Measurements from ENCODE around the gene MBOAT1. TPM values are rescaled to one million over a fixed set of nuclear protein-coding genes. Genes with fewer than 3 reads are reported as not detected.

Gene MBOAT1
- total RNA-seq, 1 donor from 2014 or later, result 6.4 TPM

- Histone ChIP-seq H3K27me3 (ENCODE audit: insufficient read depth, low read length) (no peaks in the 10 kb centered on the region), H3K9ac (ENCODE audit: low read length) (no peak overlapping the region), H3K4me2 (ENCODE audit: low read length) (no peak overlapping the region), H3K36me3 (ENCODE audit: insufficient read depth, low read length) (no peaks in the 10 kb centered on the region), H3K4me1 (ENCODE audit: insufficient read depth, low read length) (no peaks in the 10 kb centered on the region), H3K27ac (ENCODE audit: low read depth, low read length) (no peak overlapping the region), H3K79me2 (ENCODE audit: insufficient read depth, low read length) (no peaks in the 10 kb centered on the region), H3K4me3 (ENCODE audit: insufficient read depth, low read depth, low read length) (no peak overlapping the region), H4K20me1 (ENCODE audit: insufficient read depth, low read length) (no peaks in the 10 kb centered on the region), H2AFZ (ENCODE audit: low read depth, low read length) (no peak overlapping the region), H3K9me3 (ENCODE audit: insufficient read depth, low read depth, low read length) (no peaks in the 10 kb centered on the region)
- DNase-seq (ENCODE audit: low read depth), result no peak
- Mint-ChIP-seq H3K27ac (ENCODE audit: unreplicated experiment) (no peak overlapping the region), H3K36me3 (ENCODE audit: low read depth, unreplicated experiment) (peaks cover 4% of the 10 kb centered on the region), H3K4me1 (ENCODE audit: low read depth, unreplicated experiment) (peaks cover 5% of the 10 kb centered on the region), H3K4me3 (ENCODE audit: unreplicated experiment) (no peak overlapping the region), H3K9me3 (ENCODE audit: unreplicated experiment) (no peaks in the 10 kb centered on the region), H3K27me3 (ENCODE audit: low read depth, unreplicated experiment) (no peaks in the 10 kb centered on the region)
- FAIRE-seq, result no peak
- TF ChIP-seq CTCF (IDR thresholded peaks at IDR 0.05; ENCODE audit: insufficient read depth, low read depth, low read length), result no peak
- TF ChIP-seq EZH2 (IDR thresholded peaks at IDR 0.05; ENCODE audit: insufficient read depth, low read length), result no peak
Observed at GRCh38 chr6:20124545-20124944, 87.7 kb downstream of the MBOAT1 start.

GRCh38 chr6:20119485-20119884 is 92.8 kb downstream of the MBOAT1 start:
- Mint-ChIP-seq H3K27ac (ENCODE audit: unreplicated experiment) (no peak overlapping the region), H3K27me3 (ENCODE audit: low read depth, unreplicated experiment) (no peaks in the 10 kb centered on the region), H3K9me3 (ENCODE audit: unreplicated experiment) (no peaks in the 10 kb centered on the region), H3K4me1 (ENCODE audit: low read depth, unreplicated experiment) (peaks cover 16% of the 10 kb centered on the region), H3K36me3 (ENCODE audit: low read depth, unreplicated experiment) (peaks cover 3% of the 10 kb centered on the region), H3K4me3 (ENCODE audit: unreplicated experiment) (no peak overlapping the region)
- FAIRE-seq (no peak), DNase-seq (ENCODE audit: low read depth) (no peak)
- no peak overlapping the region for H3K27ac ChIP-seq (ENCODE audit: low read depth, low read length)
- no peak overlapping the region for H3K4me3 ChIP-seq (ENCODE audit: insufficient read depth, low read depth, low read length)
- no peaks in the 10 kb centered on the region for H3K27me3 ChIP-seq (ENCODE audit: insufficient read depth, low read length)
- H4K20me1 ChIP-seq (ENCODE audit: insufficient read depth, low read length), result no peaks in the 10 kb centered on the region
- no peak overlapping the region for H3K4me2 ChIP-seq (ENCODE audit: low read length)
- H3K36me3 ChIP-seq (ENCODE audit: insufficient read depth, low read length), result no peaks in the 10 kb centered on the region
- H3K9me3 ChIP-seq (ENCODE audit: insufficient read depth, low read depth, low read length), result no peaks in the 10 kb centered on the region
- no peaks in the 10 kb centered on the region for H3K4me1 ChIP-seq (ENCODE audit: insufficient read depth, low read length)
- H3K9ac ChIP-seq (ENCODE audit: low read length), result no peak overlapping the region
- no peaks in the 10 kb centered on the region for H3K79me2 ChIP-seq (ENCODE audit: insufficient read depth, low read length)
- TF ChIP-seq EZH2 (IDR thresholded peaks at IDR 0.05; ENCODE audit: insufficient read depth, low read length) (no peak), CTCF (IDR thresholded peaks at IDR 0.05; ENCODE audit: insufficient read depth, low read depth, low read length) (no peak)
- no peak overlapping the region for H2AFZ ChIP-seq (ENCODE audit: low read depth, low read length)

GRCh38 chr6:20118892-20119291 is 93.4 kb downstream of the MBOAT1 start:
- no peaks in the 10 kb centered on the region for H3K27me3 Mint-ChIP-seq (ENCODE audit: low read depth, unreplicated experiment)
- no peak overlapping the region for H2AFZ ChIP-seq (ENCODE audit: low read depth, low read length)

More at GRCh38 chr6:20118892-20119291, 93.4 kb downstream of the MBOAT1 start:
- FAIRE-seq (no peak), DNase-seq (ENCODE audit: low read depth) (no peak)
- no peaks in the 10 kb centered on the region for H4K20me1 ChIP-seq (ENCODE audit: insufficient read depth, low read length)
- H3K9me3 ChIP-seq (ENCODE audit: insufficient read depth, low read depth, low read length), result no peaks in the 10 kb centered on the region
- no peaks in the 10 kb centered on the region for H3K79me2 ChIP-seq (ENCODE audit: insufficient read depth, low read length)
- TF ChIP-seq CTCF (IDR thresholded peaks at IDR 0.05; ENCODE audit: insufficient read depth, low read depth, low read length) (no peak), EZH2 (IDR thresholded peaks at IDR 0.05; ENCODE audit: insufficient read depth, low read length) (no peak)
- no peak overlapping the region for H3K9ac ChIP-seq (ENCODE audit: low read length)
- Mint-ChIP-seq H3K36me3 (ENCODE audit: low read depth, unreplicated experiment) (peaks cover 3% of the 10 kb centered on the region), H3K4me1 (ENCODE audit: low read depth, unreplicated experiment) (peaks cover 16% of the 10 kb centered on the region), H3K9me3 (ENCODE audit: unreplicated experiment) (no peaks in the 10 kb centered on the region), H3K4me3 (ENCODE audit: unreplicated experiment) (no peak overlapping the region), H3K27ac (ENCODE audit: unreplicated experiment) (no peak overlapping the region)
- no peak overlapping the region for H3K4me3 ChIP-seq (ENCODE audit: insufficient read depth, low read depth, low read length)
- no peaks in the 10 kb centered on the region for H3K27me3 ChIP-seq (ENCODE audit: insufficient read depth, low read length)
- H3K4me1 ChIP-seq (ENCODE audit: insufficient read depth, low read length), result no peaks in the 10 kb centered on the region
- H3K4me2 ChIP-seq (ENCODE audit: low read length), result no peak overlapping the region
- no peak overlapping the region for H3K27ac ChIP-seq (ENCODE audit: low read depth, low read length)
- no peaks in the 10 kb centered on the region for H3K36me3 ChIP-seq (ENCODE audit: insufficient read depth, low read length)

Measured in astrocyte (in vitro differentiated cells and primary cell).